GM21619 (cell line): Measurements from ENCODE around the gene SMR3B.
A peak's percentile ranks its signal among the peaks of the same experiment; 100 is the strongest.

ENCODE experiments used
- ATAC-seq: cut with Tn5 transposase; IDR thresholded peaks from one replicate; pipeline ENCODE4 v1.9.1; 2021; ENCODE audit not compliant: unreplicated experiment

SMR3B gene

GRCh38 chr4:70382691-70383181 is at the start of gene SMR3B:
SMR3B (plus strand) TSS chr4:70383131; CDS start chr4:70384511, 1,380 bp downstream.
- no peak for ATAC-seq

- ATAC-seq, result no peak
These were observed 48.2 kb upstream of the SMR3B start, which contains the start of gene CABS1 for GRCh38 chr4:70334681-70335080. CABS1 (plus strand) TSS chr4:70334981; CDS start chr4:70335040, 59 bp downstream.

GRCh38 chr4:70336043-70336442 is 46.9 kb upstream of the SMR3B start:
- ATAC-seq, result no peak

- no peak for ATAC-seq
These were observed 45.0 kb upstream of the SMR3B start for GRCh38 chr4:70337886-70338420.

GRCh38 chr4:70356185-70356584 is 26.7 kb upstream of the SMR3B start:
- no peak for ATAC-seq

- ATAC-seq, result no peak
These were observed 23.7 kb upstream of the SMR3B start for GRCh38 chr4:70359115-70359661.

GRCh38 chr4:70360460-70360859 is 22.5 kb upstream of the SMR3B start, which contains the start of gene SMR3A:
SMR3A (plus strand) TSS chr4:70360760; CDS start chr4:70362116, 1,356 bp downstream.
- no peak for ATAC-seq

GRCh38 chr4:70364002-70364401 is 18.9 kb upstream of the SMR3B start:
- ATAC-seq, result no peak

GRCh38 chr4:70365479-70365878 is 17.5 kb upstream of the SMR3B start:
- no peak for ATAC-seq

- no peak for ATAC-seq
These were observed 15.1 kb upstream of the SMR3B start for GRCh38 chr4:70367813-70368212.

- ATAC-seq, result no peak
These were observed 10.9 kb upstream of the SMR3B start for GRCh38 chr4:70371987-70372386.

GRCh38 chr4:70372760-70373159 is 10.2 kb upstream of the SMR3B start:
- ATAC-seq, result no peak

GRCh38 chr4:70380578-70380977 is 2.4 kb upstream of the SMR3B start:
- no peak for ATAC-seq

GRCh38 chr4:70392057-70392776 is 9.3 kb downstream of the SMR3B start:
- ATAC-seq, result peak; percentile 54

GRCh38 chr4:70397580-70397979 is 14.6 kb downstream of the SMR3B start, which contains the start of gene OPRPN:
OPRPN (plus strand) TSS chr4:70397940; CDS start chr4:70399286, 1,346 bp downstream.
- no peak for ATAC-seq

GRCh38 chr4:70399319-70399718 is 16.4 kb downstream of the SMR3B start:
- ATAC-seq, result peak; percentile 79

GRCh38 chr4:70402762-70403161 is 19.8 kb downstream of the SMR3B start:
- ATAC-seq, result no peak

- peak; percentile 47 for ATAC-seq
These were observed 22.8 kb downstream of the SMR3B start for GRCh38 chr4:70405765-70406164.

- ATAC-seq, result no peak
These were observed 42.4 kb downstream of the SMR3B start for GRCh38 chr4:70425306-70425705.

GRCh38 chr4:70426789-70427188 is 43.9 kb downstream of the SMR3B start:
- no peak for ATAC-seq

- no peak for ATAC-seq
These were observed 54.3 kb downstream of the SMR3B start for GRCh38 chr4:70437197-70437596.
